Spleen (tissue), 11 donors: Measurements from ENCODE around the gene SMIM27. TPM values are rescaled to one million over a fixed set of nuclear protein-coding genes. Genes with fewer than 3 reads are reported as not detected.

ENCODE experiments used
- DNase-seq: peaks from one replicate; pipeline ENCODE4 v3.0.0-alpha.2; 2020
- H3K27ac ChIP-seq, 8 donors: fragments of 200-600 bp; sonication (generic) in 7 of 8; 1 replicate in 4 of 8; 2 replicates in 4 of 8; pipeline versions ENCODE4 v1.5.0 to v1.8.0; 2016 to 2021; ENCODE audit warnings: inconsistent platforms in 4 of 8, mild to moderate bottlenecking in 4 of 8, moderate library complexity in 1 of 8
- H3K27me3 ChIP-seq, 7 donors: fragments of 200-600 bp; sonication (generic) in 6 of 7; replicated peaks in 1 of 7; 1 replicate in 4 of 7; 2 replicates in 3 of 7; pipeline versions ENCODE4 v1.5.0 to v1.8.0; 2016 to 2021; ENCODE audit warnings: inconsistent platforms in 3 of 7, mild to moderate bottlenecking in 1 of 7
- H3K36me3 ChIP-seq, 6 donors: fragments of 200-600 bp; sonication (generic) in 5 of 6; 1 replicate in 4 of 6; 2 replicates in 2 of 6; pipeline versions ENCODE4 v1.5.0 to v1.8.0; 2016 to 2021; ENCODE audit warnings: inconsistent platforms in 2 of 6
- H3K4me1 ChIP-seq, 6 donors: fragments of 200-600 bp; sonication (generic) in 5 of 6; 1 replicate in 3 of 6; 2 replicates in 3 of 6; pipeline versions ENCODE4 v1.5.0 to v1.8.0; 2016 to 2021; ENCODE audit warnings: inconsistent platforms in 3 of 6
- H3K4me3 ChIP-seq, 8 donors: fragments of 200-600 bp; sonication (generic) in 7 of 8; 1 replicate in 4 of 8; 2 replicates in 4 of 8; pipeline versions ENCODE4 v1.5.0 to v1.8.0; 2016 to 2021; ENCODE audit warnings: inconsistent platforms in 4 of 8, mild to moderate bottlenecking in 4 of 8, moderate library complexity in 2 of 8
- H3K9me3 ChIP-seq, 8 donors: fragments of 200-600 bp; sonication (generic) in 7 of 8; 1 replicate in 4 of 8; 2 replicates in 4 of 8; pipeline versions ENCODE4 v1.5.0 to v1.8.0; 2016 to 2021; ENCODE audit warnings: inconsistent platforms in 4 of 8
- CTCF ChIP-seq, 11 experiments: fragments of 200-600 bp in 7 of 11; fragments of 450-650 bp in 4 of 11; sonication (generic) in 4 of 11; IDR thresholded peaks in 8 of 11; conservative IDR thresholded peaks in 3 of 11; 1 replicate in 7 of 11; 2 replicates in 4 of 11; pipeline versions ENCODE4 v1.4.0 to v1.8.0; 2016 to 2021; ENCODE audit warnings: antibody characterized with exemption in 11 of 11, inconsistent platforms in 4 of 11, mild to moderate bottlenecking in 1 of 11
- POLR2A ChIP-seq, 3 donors: fragments of 450-650 bp; IDR thresholded peaks; one replicate each; pipeline ENCODE4 v1.5.1; 2017; ENCODE audit warnings: antibody characterized with exemption in 3 of 3, mild to moderate bottlenecking in 1 of 3
- POLR2AphosphoS5 ChIP-seq, 3 donors: sonication (generic); formaldehyde crosslinking; IDR thresholded peaks; one replicate each; pipeline ENCODE4 v1.5.1; 2017; ENCODE audit warnings: antibody characterized with exemption in 3 of 3
- WGBS, 5 donors: extraction: QIAGEN DNeasy Blood & Tissue Kit in 3 of 5; methylation state at CpG; one replicate each; pipeline versions ENCODE4 v1.1.5 to v1.1.7; 2013 to 2018; 5-methylcytosine and 5-hydroxymethylcytosine counted together
- intact Hi-C: fragments of 100-400 bp; cut with DNase I; formaldehyde crosslinking; loops from one replicate; pipeline ENCODE4 v1.15.0; 2023; ENCODE audit warnings: low total_unique reads
- polyA plus RNA-seq, 3 donors: library from polyadenylated mRNA; stranded (reverse); fragments of 200-250 nt; gene quantifications; one replicate each; pipeline ENCODE4 v1.2.1, GENCODE V29; 2013
- total RNA-seq, 7 donors: library from RNA; depleted of rRNA in 3 of 7; stranded (reverse); fragments of >200 nt in 3 of 7; fragmentation: NEBNext Ultra II Directional in 4 of 7; extraction: Animal tissue kit (Norgen Biotek cat#: 25700) in 4 of 7; gene quantifications; one replicate each; pipeline versions ENCODE4 v1.1.0 to v1.2.1, GENCODE V29; 2016 to 2021
- donor health status: healthy with polysubstance abuse.
- donor health status: DM: no; HTN: no; CAD: no; lungs with moderate emphysema.
- donor health status: DM: no; HTN: no; CAD: no.
- donor health status: Bipolar disorder and iron deficiency.
- donor health status: healthy.
- donor health status: DM: no; HTN: no; CAD: no.
- donor health status: DM: yes; HTN: yes; CAD: no.

The SMIM27 gene
- total and polyA plus RNA-seq, 10 donors, result 6.6 to 31.7 (median 19.6) TPM

GRCh38 chr9:32580631-32581300 lies 28.6 kb downstream of the SMIM27 start:
- Histone ChIP-seq H3K4me3 (no peak overlapping the region), H3K27ac (no peak overlapping the region), H3K36me3 (no peaks in the 10 kb centered on the region), H3K4me1 (peaks cover 0 to 11% (median 0%) of the 10 kb centered on the region in 6 donors), H3K27me3 (peaks cover 0 to 35% (median 0%) of the 10 kb centered on the region in 7 donors), H3K9me3 (no peaks in the 10 kb centered on the region)
- 14 to 27% (median 21%) methylated on average over 3 of the region's 3 CpGs for WGBS, 5 donors
- no peak for DNase-seq
- TF ChIP-seq POLR2A (IDR thresholded peaks at IDR 0.05), result no peak
- TF ChIP-seq POLR2AphosphoS5 (IDR thresholded peaks at IDR 0.05), result no peak
- no peak for TF ChIP-seq CTCF (IDR thresholded peaks at IDR 0.05 in 8 of 11, conservative IDR thresholded peaks at IDR 0.05 in 3 of 11)
- intact Hi-C loops, result loop anchor here (2.0 kb wide), 1 partner anchor 202 kb away; no protein-coding TSS in a partner anchor

- Histone ChIP-seq H3K36me3 (no peaks in the 10 kb centered on the region), H3K9me3 (no peaks in the 10 kb centered on the region), H3K27ac (no peak overlapping the region), H3K4me3 (no peak overlapping the region), H3K4me1 (peaks cover 0 to 11% (median 0%) of the 10 kb centered on the region in 6 donors), H3K27me3 (peaks cover 0 to 35% (median 0%) of the 10 kb centered on the region in 7 donors)
- intact Hi-C loops, result loop anchor here (2.0 kb wide), 1 partner anchor 203 kb away; no protein-coding TSS in a partner anchor
- DNase-seq, result no peak
- peak in 9 of 11 experiments; percentile 16 to 57 (median 38) for TF ChIP-seq CTCF (IDR thresholded peaks at IDR 0.05 in 8 of 11, conservative IDR thresholded peaks at IDR 0.05 in 3 of 11)
- no peak for TF ChIP-seq POLR2AphosphoS5 (IDR thresholded peaks at IDR 0.05)
- WGBS, 5 donors, result 32 to 55% (median 42%) methylated on average over 3 of the region's 3 CpGs
These were observed 29.5 kb downstream of the SMIM27 start for GRCh38 chr9:32581512-32582143.

GRCh38 chr9:32584784-32585183 lies 32.7 kb downstream of the SMIM27 start:
- intact Hi-C loops, result no loop called here
- WGBS, 5 donors, result 39 to 65% (median 46%) methylated on average over 2 of the region's 2 CpGs
- peaks cover 0 to 7% (median under 1%) of the 10 kb centered on the region in 6 donors for H3K4me1 ChIP-seq
- H3K27ac ChIP-seq, result no peak overlapping the region
- DNase-seq, result no peak
- H3K4me3 ChIP-seq, result no peak overlapping the region
- H3K36me3 ChIP-seq, result no peaks in the 10 kb centered on the region
- H3K9me3 ChIP-seq, result no peaks in the 10 kb centered on the region
- H3K27me3 ChIP-seq, result peaks cover 0 to 20% (median 0%) of the 10 kb centered on the region in 7 donors
- TF ChIP-seq POLR2A (IDR thresholded peaks at IDR 0.05) (no peak), POLR2AphosphoS5 (IDR thresholded peaks at IDR 0.05) (no peak), CTCF (IDR thresholded peaks at IDR 0.05 in 8 of 11, conservative IDR thresholded peaks at IDR 0.05 in 3 of 11) (no peak)

- no peaks in the 10 kb centered on the region for H3K9me3 ChIP-seq
These were observed 35.8 kb downstream of the SMIM27 start for GRCh38 chr9:32587901-32588300.

More at GRCh38 chr9:32587901-32588300, 35.8 kb downstream of the SMIM27 start:
- intact Hi-C loops, result loop anchor here (2.0 kb wide), 1 partner anchor 379 kb away; no protein-coding TSS in a partner anchor
- DNase-seq, result no peak
- H3K27ac ChIP-seq, result no peak overlapping the region
- H3K4me1 ChIP-seq, result peaks cover 0 to 7% (median 0%) of the 10 kb centered on the region in 6 donors
- H3K27me3 ChIP-seq, result peaks cover 0 to 6% (median 0%) of the 10 kb centered on the region in 7 donors
- H3K4me3 ChIP-seq, result no peak overlapping the region
- no peaks in the 10 kb centered on the region for H3K36me3 ChIP-seq
- TF ChIP-seq CTCF (IDR thresholded peaks at IDR 0.05 in 8 of 11, conservative IDR thresholded peaks at IDR 0.05 in 3 of 11) (no peak), POLR2A (IDR thresholded peaks at IDR 0.05) (no peak), POLR2AphosphoS5 (IDR thresholded peaks at IDR 0.05) (no peak)
